ENCODE measurements around the gene ANK2.
"Not testable (repeated sequence)": the region's sequence is repeated elsewhere in the genome, so short reads cannot be mapped to it uniquely, and the experiment has no call there.

Gene ANK2

GRCh38 chr4:113052379-113052951 is 3.0 kb downstream of the ANK2 start:
- peak; percentile 55 for DNase-seq (ENCODE audit: low read depth)

DNA sequence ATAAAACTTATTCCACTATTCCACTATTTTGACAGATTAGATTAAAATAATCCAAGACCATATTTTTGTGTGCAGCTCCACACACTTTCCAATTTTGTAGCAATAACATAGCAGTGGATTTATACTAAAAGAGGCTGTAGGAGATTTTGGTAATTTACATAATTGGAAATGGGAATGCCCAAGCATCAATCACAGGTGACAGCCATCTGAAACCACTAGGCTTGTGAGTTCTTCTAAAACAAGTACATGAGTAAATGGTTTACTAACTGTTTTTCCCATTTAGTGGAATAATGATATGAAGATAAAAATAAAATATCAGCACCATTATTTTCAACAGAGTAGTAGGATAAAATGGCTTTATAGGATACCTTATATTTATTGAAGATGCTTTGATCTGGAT is 4.4 kb downstream of the ANK2 start:
- no peak for DNase-seq (ENCODE audit: low read depth)

DNA sequence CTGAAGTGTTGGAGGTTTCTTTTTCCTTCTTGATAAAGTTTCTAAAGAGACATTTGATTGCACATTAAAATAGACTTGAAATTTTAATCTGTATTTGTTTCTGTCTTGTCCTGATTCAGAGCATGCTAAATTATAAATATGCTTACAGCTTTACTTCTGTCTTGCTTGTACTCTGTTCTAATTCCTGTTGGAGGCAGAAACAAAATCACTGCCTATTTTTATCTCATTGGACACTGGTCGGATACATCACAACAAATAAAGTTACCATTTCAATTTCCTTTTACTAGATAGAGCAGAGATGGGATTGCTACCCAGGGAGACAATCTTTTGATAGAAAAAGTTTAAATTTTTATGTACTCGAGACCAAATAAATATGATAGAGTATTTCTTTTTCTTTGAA is 6.9 kb downstream of the ANK2 start:
- no peak for DNase-seq (ENCODE audit: low read depth)

GRCh38 chr4:113057891-113058290 is 8.4 kb downstream of the ANK2 start:
- peak; percentile 32 for DNase-seq (ENCODE audit: low read depth)

- DNase-seq (ENCODE audit: low read depth) = no peak
Observed at GRCh38 chr4:113059449-113060182, 10.2 kb downstream of the ANK2 start.

DNA sequence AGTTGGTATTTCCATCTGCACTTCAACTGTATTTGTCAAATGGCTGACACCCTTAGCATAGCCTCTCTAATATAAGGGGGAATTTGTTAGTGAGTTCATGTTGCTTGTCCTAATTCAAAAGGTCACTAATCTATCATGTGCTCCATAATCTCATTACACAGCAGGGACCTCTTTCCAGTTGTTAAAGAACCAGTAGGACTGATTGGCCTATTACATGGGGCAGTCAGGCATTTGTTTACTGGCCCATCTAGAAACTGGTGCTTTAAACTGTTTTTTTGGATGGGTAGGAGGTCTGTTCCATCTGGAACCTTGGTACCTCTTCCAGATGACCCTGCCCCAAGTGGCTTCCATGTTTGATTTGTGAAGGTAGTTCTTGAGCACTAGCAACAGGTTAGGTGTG is 11.4 kb downstream of the ANK2 start:
- no peak for DNase-seq (ENCODE audit: low read depth)

- DNase-seq (ENCODE audit: low read depth) = no peak
Observed at GRCh38 chr4:113064244-113064643, 14.8 kb downstream of the ANK2 start.

DNA sequence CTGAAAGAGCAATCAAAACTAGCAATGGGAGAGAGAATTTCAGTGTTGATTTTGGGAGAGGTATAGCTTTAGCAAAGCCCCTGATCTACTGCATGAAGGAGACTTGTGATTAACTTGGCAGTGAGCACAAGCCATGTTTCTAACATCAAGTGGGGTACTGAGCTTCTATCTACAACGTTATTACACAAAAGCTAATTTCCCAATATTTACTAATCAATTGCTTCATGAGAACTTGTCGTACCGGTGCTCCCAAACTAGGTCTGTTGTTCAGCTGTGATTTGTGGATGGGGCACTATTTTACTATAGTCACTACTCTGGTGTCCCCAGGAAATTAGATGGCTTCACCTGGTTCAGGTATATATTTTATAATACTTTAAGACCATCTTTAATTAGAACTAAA is 16.2 kb downstream of the ANK2 start:
- DNase-seq (ENCODE audit: low read depth) = no peak

DNA sequence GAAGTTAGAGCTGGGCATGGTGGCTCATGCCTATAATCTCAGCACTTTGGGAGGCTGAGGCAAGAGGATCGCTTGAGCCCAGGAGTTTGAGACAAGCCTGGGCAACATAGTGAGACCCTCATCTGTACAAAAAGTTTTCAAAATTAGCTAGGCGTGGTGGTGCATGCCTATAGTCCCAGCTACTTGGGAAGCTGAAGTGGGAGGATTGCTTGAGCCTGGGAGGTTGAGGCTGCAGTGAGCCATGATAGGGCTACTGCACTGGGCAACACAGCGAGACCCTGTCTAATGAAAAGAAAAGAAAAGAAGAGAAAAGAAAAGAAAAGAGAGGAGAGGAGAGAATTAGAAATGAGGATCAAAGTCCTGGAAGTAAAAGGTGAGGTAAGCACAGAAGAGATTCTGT is 19.3 kb downstream of the ANK2 start:
- DNase-seq (ENCODE audit: low read depth) = not testable (repeated sequence)

GRCh38 chr4:113069212-113069892 is 19.9 kb downstream of the ANK2 start:
- peak; percentile 33 for DNase-seq (ENCODE audit: low read depth)

DNA sequence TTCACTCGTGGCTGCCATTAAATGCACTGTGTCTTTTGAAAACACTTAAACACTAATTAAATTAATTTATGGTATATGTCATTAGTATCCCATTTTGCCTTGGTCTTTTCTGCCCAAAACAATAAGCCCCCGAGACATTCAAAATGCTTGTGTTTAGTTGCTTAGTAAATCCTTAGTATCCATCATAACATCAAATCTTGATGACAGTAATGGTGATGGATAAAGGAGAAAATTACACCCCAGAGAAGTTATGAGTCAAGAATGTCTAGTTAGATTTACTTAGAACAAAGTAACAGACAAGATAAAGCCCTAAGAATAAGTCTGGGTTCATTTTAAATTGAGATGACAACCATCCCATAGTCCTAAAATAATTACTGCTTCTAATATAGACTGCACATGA is 21.3 kb downstream of the ANK2 start:
- DNase-seq (ENCODE audit: low read depth) = no peak

GRCh38 chr4:113071274-113071673 is 21.8 kb downstream of the ANK2 start:
- DNase-seq (ENCODE audit: low read depth) = no peak

DNA sequence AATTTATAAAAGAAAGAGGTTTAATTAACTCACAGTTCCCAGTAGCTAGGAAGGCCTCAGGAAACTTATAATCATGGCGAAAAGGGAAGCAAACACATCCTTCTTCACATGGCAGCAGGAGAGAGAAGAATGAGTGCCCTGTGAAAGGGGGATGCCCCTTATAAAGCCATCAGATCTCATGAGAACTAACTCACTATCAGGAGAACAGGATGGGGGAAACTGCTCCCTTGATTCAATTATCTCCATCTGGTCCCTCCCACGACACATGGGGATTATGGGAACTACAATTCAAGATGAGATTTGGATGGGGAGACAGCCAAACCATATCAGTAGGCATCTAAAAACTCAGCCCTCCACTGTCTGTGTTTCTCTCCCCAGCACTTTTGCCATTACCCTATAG is 22.4 kb downstream of the ANK2 start:
- DNase-seq (ENCODE audit: low read depth) = no peak

- DNase-seq (ENCODE audit: low read depth) = no peak
Observed at GRCh38 chr4:113073451-113074005, 24.1 kb downstream of the ANK2 start.

DNA sequence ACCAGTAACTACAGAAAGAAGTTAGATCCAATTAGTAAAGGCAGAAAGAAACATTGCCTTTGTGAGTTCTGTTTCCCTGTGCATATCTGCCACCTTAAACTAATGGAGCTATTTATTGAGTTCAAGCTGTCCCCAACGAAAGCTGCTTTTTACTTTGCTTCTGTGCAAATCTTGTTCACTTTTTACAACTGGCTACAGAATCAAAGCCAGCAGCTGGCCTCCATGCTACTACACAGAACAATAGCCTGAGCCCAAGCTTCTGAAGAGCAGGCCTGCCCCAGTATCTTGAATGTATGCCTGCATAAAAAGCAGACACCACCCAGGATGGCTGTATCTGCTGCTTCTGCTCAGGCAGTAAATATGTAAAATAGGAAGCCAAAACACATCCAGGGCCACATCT is 28.1 kb downstream of the ANK2 start:
- no peak for DNase-seq (ENCODE audit: low read depth)

GRCh38 chr4:113078066-113078465 is 28.6 kb downstream of the ANK2 start:
- no peak for DNase-seq (ENCODE audit: low read depth)

- DNase-seq (ENCODE audit: low read depth) = no peak
Observed at GRCh38 chr4:113080050-113080449, 30.6 kb downstream of the ANK2 start.

DNA sequence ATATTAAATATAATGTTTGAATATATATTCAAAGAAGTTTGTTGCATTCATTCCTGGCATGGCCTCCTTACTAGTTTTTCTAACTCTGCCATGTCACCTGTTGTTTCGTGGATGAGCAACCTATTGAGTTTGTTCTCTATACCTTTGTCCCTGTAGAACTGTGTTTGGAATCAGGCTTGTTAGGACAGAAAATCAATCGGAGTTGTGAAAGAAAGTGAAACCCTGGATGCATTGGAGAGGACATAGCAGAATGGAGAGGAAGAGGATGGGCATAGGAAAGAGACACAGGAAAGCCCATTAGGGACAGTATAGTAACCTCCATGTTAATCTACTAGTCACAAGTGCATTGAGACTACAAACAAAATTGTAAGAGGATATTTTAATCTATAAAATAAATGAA is 31.2 kb downstream of the ANK2 start:
- no peak for DNase-seq (ENCODE audit: low read depth)

GRCh38 chr4:113083346-113083745 is 33.9 kb downstream of the ANK2 start:
- DNase-seq (ENCODE audit: low read depth) = no peak

GRCh38 chr4:113086172-113086695 is 36.8 kb downstream of the ANK2 start:
- DNase-seq (ENCODE audit: low read depth) = no peak

DNA sequence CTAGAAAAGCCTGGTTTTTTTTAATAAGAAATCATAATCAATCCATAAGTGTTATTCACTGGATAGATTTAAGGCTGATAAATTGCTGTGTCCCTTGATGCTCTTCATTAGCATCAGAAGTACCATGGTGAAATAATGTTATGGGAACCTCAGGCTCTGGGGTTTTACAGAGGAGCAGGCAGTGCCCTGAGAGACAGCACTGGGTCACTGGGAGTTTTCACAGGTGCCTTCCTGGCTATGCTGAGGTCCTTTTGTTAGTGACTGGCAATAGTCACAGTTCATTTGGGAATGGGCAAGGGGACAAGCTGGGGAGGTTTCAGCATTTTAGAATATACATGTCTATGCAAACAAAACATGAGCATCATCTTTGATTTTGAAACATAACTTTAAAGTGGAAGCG is 38.6 kb downstream of the ANK2 start:
- no peak for DNase-seq (ENCODE audit: low read depth)

DNA sequence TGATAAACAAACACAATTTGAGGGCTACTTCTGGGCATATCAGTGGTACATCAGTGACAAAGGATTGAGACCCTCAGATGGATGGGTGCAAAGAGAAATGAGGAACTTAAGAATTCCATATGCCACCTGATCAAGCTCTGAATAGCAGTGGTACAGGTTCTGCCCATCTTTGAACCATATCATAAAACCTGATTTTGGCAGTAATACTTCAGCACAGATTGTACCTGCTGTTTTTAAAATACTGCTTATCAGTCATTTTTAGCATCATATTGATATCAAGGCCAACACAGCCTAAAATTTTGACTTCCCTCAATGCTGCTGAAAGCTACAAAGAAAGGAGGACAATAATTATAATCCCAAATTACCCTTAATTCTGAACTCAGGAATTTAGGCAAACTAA is 41.5 kb downstream of the ANK2 start:
- no peak for DNase-seq (ENCODE audit: low read depth)

GRCh38 chr4:113094331-113094730 is 44.9 kb downstream of the ANK2 start:
- DNase-seq (ENCODE audit: low read depth) = no peak
